SK-N-SH (cell line): ENCODE results near the gene METTL15. TPM values are rescaled to one million over a fixed set of nuclear protein-coding genes. Genes with fewer than 3 reads are reported as not detected.
A peak's percentile ranks its signal among the peaks of the same experiment; 100 is the strongest.
"Not testable (repeated sequence)": the region's sequence is repeated elsewhere in the genome, so short reads cannot be mapped to it uniquely, and the experiment has no call there.

Experiments
- CTCF ChIA-PET: fragments of 300-600, 350-600 bp; formaldehyde crosslinking; extraction: SDS; loops from one replicate; lab custom pipeline; 2021; lab: Yijun Ruan, JAX
- POLR2A ChIA-PET: fragments of 350-600 bp; sonication (Branson Sonifier 250); formaldehyde crosslinking; extraction: SDS; loops from one replicate; lab custom pipeline; 2020; ENCODE audit warnings: antibody characterized with exemption, inconsistent platforms; lab: Yijun Ruan, JAX
- DNase-seq: peaks from one replicate; pipeline ENCODE4 v3.0.0; 2012
- H2AFZ ChIP-seq: fragments of 200-600 bp; sonication (generic); 2 replicates; pipeline ENCODE4 v1.8.1; 2016; ENCODE audit warnings: antibody characterized with exemption, mild to moderate bottlenecking, low read depth
- H3F3A ChIP-seq: fragments of 200-600 bp; sonication (generic); replicated peaks from 2 replicates; pipeline ENCODE3; 2016; ENCODE audit warnings: antibody characterized with exemption, mild to moderate bottlenecking; ENCODE audit not compliant: insufficient read depth
- H3K27ac ChIP-seq, 2 experiments: fragments of 200-500 bp in 1 of 2; fragments of 200-600 bp in 1 of 2; sonication (Bioruptor generic) in 1 of 2; sonication (generic), shearing (Covaris generic) in 1 of 2; 2 replicates each; pipeline versions ENCODE4 v1.5.1 to v1.6.1; 2014 to 2016; ENCODE audit warnings: low read depth in 2 of 2, inconsistent platforms in 1 of 2, low read length in 1 of 2, mild to moderate bottlenecking in 1 of 2, mixed read lengths in 1 of 2
- H3K27me3 ChIP-seq: fragments of 200-600 bp; sonication (generic), shearing (Covaris generic); 2 replicates; pipeline ENCODE4 v1.6.1; 2016; ENCODE audit warnings: mixed run types; ENCODE audit not compliant: insufficient read depth
- H3K36me3 ChIP-seq, 2 experiments: fragments of 200-500 bp in 1 of 2; fragments of 200-600 bp in 1 of 2; sonication (Bioruptor generic) in 1 of 2; sonication (generic) in 1 of 2; replicated peaks in 1 of 2; 2 replicates each; pipeline versions ENCODE3 to v1.5.1; 2014 to 2016; ENCODE audit warnings: low read length in 1 of 2, mild to moderate bottlenecking in 1 of 2; ENCODE audit not compliant: insufficient read depth in 2 of 2, control insufficient read depth in 1 of 2
- H3K4me1 ChIP-seq, 2 experiments: fragments of 200-500 bp in 1 of 2; fragments of 200-600 bp in 1 of 2; sonication (Bioruptor generic) in 1 of 2; sonication (generic), shearing (Covaris generic) in 1 of 2; 2 replicates each; pipeline versions ENCODE4 v1.5.1 to v1.6.1; 2014 to 2016; ENCODE audit warnings: low read depth in 1 of 2, low read length in 1 of 2, mixed run types in 1 of 2; ENCODE audit not compliant: insufficient read depth in 2 of 2, control insufficient read depth in 1 of 2
- H3K4me2 ChIP-seq: fragments of 200-600 bp; sonication (generic), shearing (Covaris generic); 2 replicates; pipeline ENCODE4 v1.6.1; 2017; ENCODE audit warnings: mixed run types
- H3K4me3 ChIP-seq, 2 experiments: fragments of 200-500 bp in 1 of 2; fragments of 200-600 bp in 1 of 2; sonication (Bioruptor generic) in 1 of 2; sonication (generic), shearing (Covaris generic) in 1 of 2; 2 replicates each; pipeline versions ENCODE4 v1.5.1 to v1.8.1; 2014 to 2016; ENCODE audit warnings: low read depth in 2 of 2, inconsistent platforms in 1 of 2, low read length in 1 of 2, mild to moderate bottlenecking in 1 of 2, mixed read lengths in 1 of 2, moderate library complexity in 1 of 2
- H3K79me2 ChIP-seq: fragments of 200-600 bp; sonication (generic); 2 replicates; pipeline ENCODE4 v1.8.1; 2017; ENCODE audit warnings: mild to moderate bottlenecking; ENCODE audit not compliant: insufficient read depth
- H3K9ac ChIP-seq: fragments of 200-600 bp; sonication (generic); 2 replicates; pipeline ENCODE4 v1.6.1; 2017; ENCODE audit warnings: mixed run types
- H3K9me2 ChIP-seq: fragments of 200-600 bp; sonication (generic); 2 replicates; pipeline ENCODE4 v1.6.1; 2017; ENCODE audit warnings: mixed run types
- H3K9me3 ChIP-seq: fragments of 200-600 bp; sonication (generic); 2 replicates; pipeline ENCODE4 v1.6.1; 2017; ENCODE audit warnings: mixed run types, mild to moderate bottlenecking, moderate library complexity
- H4K20me1 ChIP-seq: fragments of 200-600 bp; sonication (generic); 2 replicates; pipeline ENCODE4 v1.6.1; 2017; ENCODE audit warnings: mild to moderate bottlenecking, mixed run types; ENCODE audit not compliant: insufficient read depth
- CHD2 ChIP-seq: fragments of 150-350 bp; IDR thresholded peaks from 2 replicates; pipeline ENCODE4 v1.6.1; 2018; ENCODE audit warnings: low read length; ENCODE audit not compliant: partially characterized antibody
- EZH2phosphoT487 ChIP-seq: fragments of 200-600 bp; sonication (generic); IDR thresholded peaks from 2 replicates; pipeline ENCODE4 v1.6.1; 2017; ENCODE audit warnings: low read depth, mixed run types, mild to moderate bottlenecking, antibody characterized with exemption, moderate library complexity, borderline replicate concordance
- GABPA ChIP-seq: IDR thresholded peaks from 2 replicates; pipeline ENCODE4 v1.4.0; 2012; ENCODE audit warnings: low read depth, mild to moderate bottlenecking
- JUND ChIP-seq: IDR thresholded peaks from 2 replicates; pipeline ENCODE4 v1.4.0; 2012
- POLR2AphosphoS5 ChIP-seq: IDR thresholded peaks from 2 replicates; pipeline ENCODE4 v1.6.1; 2012; ENCODE audit warnings: low read depth, low read length
- RCOR1 ChIP-seq: fragments of 150-350 bp; IDR thresholded peaks from 2 replicates; pipeline ENCODE4 v1.6.1; 2017; ENCODE audit warnings: antibody characterized with exemption, low read length
- SIN3A ChIP-seq: IDR thresholded peaks from 2 replicates; pipeline ENCODE4 v1.6.1; 2012; ENCODE audit warnings: low read depth, mild to moderate bottlenecking, low read length, moderate library complexity, borderline replicate concordance
- WGBS: methylation state at CpG from one replicate; pipeline ENCODE4 v1.1.6; 2017; ENCODE audit warnings: low lambda C conversion rate; 5-methylcytosine and 5-hydroxymethylcytosine counted together
- polyA plus RNA-seq, 3 experiments: library from polyadenylated mRNA; depleted of rRNA; stranded (reverse); fragments of >200 nt; gene quantifications; 2 replicates each; pipeline ENCODE4 v1.2.3, GENCODE V29; 2012
- small RNA-seq, 7 experiments: library from RNA; depleted of rRNA; stranded (forward); fragments of <200 nt; gene quantifications; one replicate each; pipeline ENCODE3, GENCODE V24; 2012
- TF ChIP-seq, protein P1 (sequence below): fragments of 200-600 bp; sonication (generic); IDR thresholded peaks from 2 replicates; pipeline ENCODE4 v1.6.1; 2017; ENCODE audit warnings: antibody characterized with exemption, mild to moderate bottlenecking, moderate library complexity
- TF ChIP-seq, protein P2 (sequence below): IDR thresholded peaks from 2 replicates; pipeline ENCODE4 v1.4.0; 2012; ENCODE audit warnings: low read depth

Gene METTL15
- polyA plus RNA-seq, 1 of the 3 experiments (the other 2 are of a cell fraction) = 4.7 TPM

DNA sequence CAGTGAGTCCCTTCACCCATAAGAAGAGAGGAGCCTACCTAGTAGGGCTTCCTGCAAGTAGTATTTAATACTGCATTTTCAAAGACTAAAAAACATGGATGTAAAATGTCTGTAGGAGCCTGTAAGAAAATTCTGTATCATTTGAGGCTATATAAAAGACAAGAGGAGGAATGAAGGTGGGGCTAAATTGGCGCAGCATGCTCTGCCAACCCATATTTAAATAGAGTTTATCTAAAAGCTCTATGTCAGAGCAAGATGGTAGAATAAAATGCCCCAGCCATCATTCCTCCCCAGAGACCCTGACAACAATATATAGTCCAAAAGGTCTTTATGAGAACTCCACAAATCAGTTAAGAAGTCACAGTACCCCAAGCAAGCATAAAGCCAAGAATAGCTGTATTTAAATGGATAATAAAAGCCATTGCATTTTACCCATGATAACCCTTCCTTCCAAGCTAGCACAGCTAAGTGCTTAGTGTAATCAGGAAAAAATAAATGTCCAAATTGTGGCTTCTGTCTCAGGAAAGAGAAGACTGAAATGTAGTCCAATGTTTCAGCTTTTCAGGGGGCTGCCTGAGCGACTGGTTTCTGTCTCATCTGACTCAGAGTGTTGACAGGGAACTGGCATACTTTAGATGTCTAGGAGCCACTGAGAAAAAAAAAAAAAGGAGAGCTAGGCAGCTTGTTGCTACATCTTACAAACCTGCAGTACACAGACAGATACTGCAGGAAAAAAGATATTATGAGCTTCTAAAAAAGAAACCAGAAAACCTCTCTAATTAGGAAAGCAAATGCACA, 258.6 kb downstream of the METTL15 start (continued):
- no peak for TF ChIP-seq EZH2phosphoT487
- TF ChIP-seq CHD2 = no peak
- no peak; the same call in 1 of the 2 replicates for TF ChIP-seq POLR2AphosphoS5
- peak; percentile 49 for TF ChIP-seq JUND
- TF ChIP-seq, protein P1, sequence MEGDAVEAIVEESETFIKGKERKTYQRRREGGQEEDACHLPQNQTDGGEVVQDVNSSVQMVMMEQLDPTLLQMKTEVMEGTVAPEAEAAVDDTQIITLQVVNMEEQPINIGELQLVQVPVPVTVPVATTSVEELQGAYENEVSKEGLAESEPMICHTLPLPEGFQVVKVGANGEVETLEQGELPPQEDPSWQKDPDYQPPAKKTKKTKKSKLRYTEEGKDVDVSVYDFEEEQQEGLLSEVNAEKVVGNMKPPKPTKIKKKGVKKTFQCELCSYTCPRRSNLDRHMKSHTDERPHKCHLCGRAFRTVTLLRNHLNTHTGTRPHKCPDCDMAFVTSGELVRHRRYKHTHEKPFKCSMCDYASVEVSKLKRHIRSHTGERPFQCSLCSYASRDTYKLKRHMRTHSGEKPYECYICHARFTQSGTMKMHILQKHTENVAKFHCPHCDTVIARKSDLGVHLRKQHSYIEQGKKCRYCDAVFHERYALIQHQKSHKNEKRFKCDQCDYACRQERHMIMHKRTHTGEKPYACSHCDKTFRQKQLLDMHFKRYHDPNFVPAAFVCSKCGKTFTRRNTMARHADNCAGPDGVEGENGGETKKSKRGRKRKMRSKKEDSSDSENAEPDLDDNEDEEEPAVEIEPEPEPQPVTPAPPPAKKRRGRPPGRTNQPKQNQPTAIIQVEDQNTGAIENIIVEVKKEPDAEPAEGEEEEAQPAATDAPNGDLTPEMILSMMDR = no peak
- TF ChIP-seq, protein P2, sequence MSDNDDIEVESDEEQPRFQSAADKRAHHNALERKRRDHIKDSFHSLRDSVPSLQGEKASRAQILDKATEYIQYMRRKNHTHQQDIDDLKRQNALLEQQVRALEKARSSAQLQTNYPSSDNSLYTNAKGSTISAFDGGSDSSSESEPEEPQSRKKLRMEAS = no peak
- no peak for TF ChIP-seq SIN3A
- TF ChIP-seq RCOR1 = no peak
- TF ChIP-seq GABPA = no peak

DNA sequence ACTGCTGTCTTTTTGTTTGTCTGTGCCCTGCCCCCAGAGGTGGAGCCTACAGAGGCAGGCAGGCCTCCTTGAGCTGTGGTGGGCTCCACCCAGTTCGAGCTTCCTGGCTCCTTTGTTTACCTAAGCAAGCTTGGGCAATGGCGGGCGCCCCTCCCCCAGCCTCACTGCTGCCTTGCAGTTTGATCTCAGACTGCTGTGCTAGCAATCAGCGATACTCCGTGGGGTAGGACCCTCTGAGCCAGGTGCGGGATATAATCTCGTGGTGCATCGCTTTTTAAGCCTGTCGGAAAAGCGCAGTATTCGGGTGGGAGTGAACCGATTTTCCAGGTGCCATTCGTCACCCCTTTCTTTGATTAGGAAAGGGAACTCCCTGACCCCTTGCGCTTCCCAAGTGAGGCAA, 269.9 kb downstream of the METTL15 start:
- POLR2A ChIA-PET, H3K4me2 ChIP-seq, H4K20me1 ChIP-seq, H3K27ac ChIP-seq, H3K9me2 ChIP-seq, H3K9me3 ChIP-seq, H3K27me3 ChIP-seq, DNase-seq, H3K4me3 ChIP-seq, H3K4me1 ChIP-seq, CTCF ChIA-PET, H2AFZ ChIP-seq, H3K79me2 ChIP-seq, H3F3A ChIP-seq, H3K9ac ChIP-seq, H3K36me3 ChIP-seq: not testable (repeated sequence)
- 76% methylated on average over 14 of the region's 14 CpGs for WGBS

Small RNA genes lying within 50 kb of the gene (small RNA-seq; reads per million reads assigned to genes)
- 0 reads per million in 7 experiments for gene AC023206.1

Other genes starting within 250 kb of the METTL15 start
- 3.8 and 3.9 TPM in 2 replicates for gene KIF18A, start 232 bp upstream of the METTL15 start, polyA plus RNA-seq (2012; rRNA removed)